Pulmonary artery endothelial cell (primary cell): ENCODE measurements around the gene RETSAT. TPM values are rescaled to one million over a fixed set of nuclear protein-coding genes. Genes with fewer than 3 reads are reported as not detected.

Experiments used
- DNase-seq: peaks from one replicate; pipeline ENCODE4 v3.0.0-alpha.2; 2011; ENCODE audit warnings: low read depth, low spot score
- total RNA-seq: library from RNA; depleted of rRNA; stranded (reverse); fragments of >200 nt; gene quantifications from 2 replicates; pipeline ENCODE4 v1.2.3, GENCODE V29; 2014

Gene RETSAT
- total RNA-seq, 1 donor from 2014 or later, result 36.3 TPM

- DNase-seq, result no peak
These were observed 45.3 kb downstream of the RETSAT start for GRCh38 chr2:85308896-85309555.

GRCh38 chr2:85308201-85308600, 46.1 kb downstream of the RETSAT start:
- DNase-seq, result no peak

GRCh38 chr2:85307527-85307897, 46.8 kb downstream of the RETSAT start:
- DNase-seq, result no peak

GRCh38 chr2:85303780-85304531, 50.4 kb downstream of the RETSAT start:
- no peak for DNase-seq

- DNase-seq, result no peak
These were observed 52.2 kb downstream of the RETSAT start for GRCh38 chr2:85302121-85302520.

Other genes with a start within 250 kb of the RETSAT start
- 2.4 and 3.5 TPM in 2 replicates for gene TCF7L1, start 221.1 kb downstream of the RETSAT start, total RNA-seq
- 132 and 163 TPM in 2 replicates for gene TGOLN2, start 26.5 kb downstream of the RETSAT start, total RNA-seq
- 8.3 and 17.9 TPM in 2 replicates for gene ELMOD3, start 241 bp upstream of the RETSAT start, total RNA-seq
- 73.1 and 75.6 TPM in 2 replicates for gene CAPG, start 55.8 kb upstream of the RETSAT start, total RNA-seq
- 0.13 TPM in 1 of 2 replicates, not detected in the other for gene SH2D6, start 64.2 kb upstream of the RETSAT start, total RNA-seq
- gene MAT2A, start 184.6 kb upstream of the RETSAT start, total RNA-seq, result 161 and 214 TPM in 2 replicates
- gene GGCX, start 207.0 kb upstream of the RETSAT start, total RNA-seq, result 39.1 and 68.9 TPM in 2 replicates
- gene VAMP8, start 223.1 kb upstream of the RETSAT start, total RNA-seq, result 14.6 and 19.2 TPM in 2 replicates
- 60.0 and 101 TPM in 2 replicates for gene VAMP5, start 229.9 kb upstream of the RETSAT start, total RNA-seq
- gene RNF181, start 241.2 kb upstream of the RETSAT start, total RNA-seq, result 164 and 248 TPM in 2 replicates
- gene TMEM150A, start 248.2 kb upstream of the RETSAT start, total RNA-seq, result 8.5 and 8.8 TPM in 2 replicates